ENCODE measurements around the gene TRABD2A.
"Not testable (repeated sequence)": the region's sequence is repeated elsewhere in the genome, so short reads cannot be mapped to it uniquely, and the experiment has no call there.

The TRABD2A gene

GRCh38 chr2:84879584-84880394, 1.1 kb downstream of the TRABD2A start:
- DNase-seq, result no peak

- DNase-seq, result no peak
These were observed 1.8 kb downstream of the TRABD2A start for GRCh38 chr2:84878896-84879583.

- no peak for DNase-seq
These were observed 2.4 kb downstream of the TRABD2A start for GRCh38 chr2:84878459-84878858.

- DNase-seq, result no peak
These were observed 4.5 kb downstream of the TRABD2A start for GRCh38 chr2:84876369-84876768.

GRCh38 chr2:84875619-84876018, 5.3 kb downstream of the TRABD2A start:
- not testable (repeated sequence) for DNase-seq

GRCh38 chr2:84875213-84875560, 5.7 kb downstream of the TRABD2A start:
- no peak for DNase-seq

- no peak for DNase-seq
These were observed 6.3 kb downstream of the TRABD2A start for GRCh38 chr2:84874381-84875212.

- no peak for DNase-seq
These were observed 7.5 kb downstream of the TRABD2A start for GRCh38 chr2:84873350-84873749.

- not testable (repeated sequence) for DNase-seq
These were observed 8.2 kb downstream of the TRABD2A start for GRCh38 chr2:84872691-84873090.

GRCh38 chr2:84870306-84870705, 10.6 kb downstream of the TRABD2A start:
- no peak for DNase-seq

GRCh38 chr2:84868327-84868726, 12.6 kb downstream of the TRABD2A start:
- DNase-seq, result not testable (repeated sequence)

- no peak for DNase-seq
These were observed 14.8 kb downstream of the TRABD2A start for GRCh38 chr2:84866122-84866521.

GRCh38 chr2:84865181-84865783, 15.6 kb downstream of the TRABD2A start:
- peak; percentile 14 for DNase-seq

- DNase-seq, result no peak
These were observed 18.9 kb downstream of the TRABD2A start for GRCh38 chr2:84862006-84862405.

- no peak for DNase-seq
These were observed 19.3 kb downstream of the TRABD2A start for GRCh38 chr2:84861539-84861938.

- no peak for DNase-seq
These were observed 21.9 kb downstream of the TRABD2A start for GRCh38 chr2:84858937-84859336.

GRCh38 chr2:84858123-84858522, 22.8 kb downstream of the TRABD2A start:
- DNase-seq, result no peak

- DNase-seq, result no peak
These were observed 23.3 kb downstream of the TRABD2A start for GRCh38 chr2:84857566-84857965.

- DNase-seq, result no peak
These were observed 24.1 kb downstream of the TRABD2A start for GRCh38 chr2:84856787-84857186.

GRCh38 chr2:84855731-84856130, 25.2 kb downstream of the TRABD2A start:
- DNase-seq, result no peak

GRCh38 chr2:84854850-84855249, 26.0 kb downstream of the TRABD2A start:
- DNase-seq, result no peak

- no peak for DNase-seq
These were observed 29.0 kb downstream of the TRABD2A start for GRCh38 chr2:84851876-84852275.

- no peak for DNase-seq
These were observed 30.4 kb downstream of the TRABD2A start for GRCh38 chr2:84850471-84850870.

Measured in DMS 273 treated with DMSO at 0.1 percent for 48 hours (cell line).